Activated T-cell treated with anti-CD3 and anti-CD28 coated beads, Interleukin-2, amount 50 U/mL, for 24 hours (primary cell): ENCODE data around the gene RRAD.

Source experiments
- DNase-seq: peaks from one replicate; pipeline ENCODE4 v3.0.0-alpha.2; 2020
- H3K27ac Mint-ChIP-seq: 2 replicates; pipeline ENCODE4 v1.8.0; 2020; ENCODE audit warnings: mild to moderate bottlenecking, mixed read lengths
- H3K27me3 Mint-ChIP-seq: 2 replicates; pipeline ENCODE4 v1.8.0; 2020; ENCODE audit warnings: mixed read lengths
- H3K36me3 Mint-ChIP-seq: 2 replicates; pipeline ENCODE4 v1.8.0; 2020; ENCODE audit warnings: low read depth, mixed read lengths
- H3K4me1 Mint-ChIP-seq: 2 replicates; pipeline ENCODE4 v1.8.0; 2020; ENCODE audit warnings: low read depth, mixed read lengths
- H3K4me3 Mint-ChIP-seq: 2 replicates; pipeline ENCODE4 v1.8.0; 2020; ENCODE audit warnings: mild to moderate bottlenecking, moderate library complexity, mixed read lengths
- H3K9me3 Mint-ChIP-seq: 2 replicates; pipeline ENCODE4 v1.8.0; 2020; ENCODE audit warnings: mixed read lengths

Gene RRAD

DNA sequence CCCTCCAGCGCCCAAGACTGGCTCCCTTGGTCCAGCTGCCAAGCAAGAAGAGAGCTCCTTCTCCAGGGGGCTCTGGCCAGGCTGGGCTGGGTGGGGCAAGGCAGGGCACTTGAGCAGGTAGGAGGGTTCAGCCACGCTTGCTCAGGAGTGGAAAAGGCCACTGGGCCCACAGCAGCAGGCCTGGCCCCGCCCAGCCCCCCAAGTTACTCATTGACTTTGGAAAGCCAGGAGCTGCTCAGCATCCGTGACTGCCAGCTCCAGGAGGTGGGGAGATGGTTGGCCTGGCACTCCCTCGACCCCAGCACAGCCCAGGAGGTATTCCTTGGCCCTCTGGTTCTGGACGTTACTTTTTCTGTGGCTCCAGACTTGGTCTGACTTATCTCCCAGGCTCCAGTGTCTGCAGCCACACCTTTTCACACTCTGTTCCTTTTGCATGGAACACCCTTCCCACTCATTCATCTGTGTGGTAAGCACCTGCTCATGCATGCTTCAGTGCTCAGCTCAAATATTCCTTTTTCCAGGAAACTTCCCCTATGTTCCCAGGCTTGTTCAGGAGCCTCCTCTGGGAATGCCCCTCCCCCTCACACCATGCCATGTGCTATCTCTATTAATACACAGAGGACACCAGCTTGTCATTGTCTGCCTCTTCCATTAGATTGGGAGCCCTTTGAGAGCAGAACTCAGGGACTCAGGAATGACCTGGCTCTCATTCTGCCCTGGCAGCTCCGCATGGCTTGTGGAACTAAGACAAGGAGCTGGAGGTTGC, 6.3 kb downstream of the RRAD start, which contains the start of gene CDH16:
Gene CDH16 (minus strand): TSS at position 83 of the 766 bp plus-strand sequence. CDS start 820 bp downstream, outside the sequence.
- H3K27me3 Mint-ChIP-seq: peaks cover 31% of the 10 kb centered on the region
- no peaks in the 10 kb centered on the region for H3K36me3 Mint-ChIP-seq
- no peaks in the 10 kb centered on the region for H3K9me3 Mint-ChIP-seq
- no peaks in the 10 kb centered on the region for H3K4me1 Mint-ChIP-seq
- H3K27ac Mint-ChIP-seq: no peak within 1 kb of the TSS
- DNase-seq: no peak
- H3K4me3 Mint-ChIP-seq: no peak within 1 kb of the TSS

DNA sequence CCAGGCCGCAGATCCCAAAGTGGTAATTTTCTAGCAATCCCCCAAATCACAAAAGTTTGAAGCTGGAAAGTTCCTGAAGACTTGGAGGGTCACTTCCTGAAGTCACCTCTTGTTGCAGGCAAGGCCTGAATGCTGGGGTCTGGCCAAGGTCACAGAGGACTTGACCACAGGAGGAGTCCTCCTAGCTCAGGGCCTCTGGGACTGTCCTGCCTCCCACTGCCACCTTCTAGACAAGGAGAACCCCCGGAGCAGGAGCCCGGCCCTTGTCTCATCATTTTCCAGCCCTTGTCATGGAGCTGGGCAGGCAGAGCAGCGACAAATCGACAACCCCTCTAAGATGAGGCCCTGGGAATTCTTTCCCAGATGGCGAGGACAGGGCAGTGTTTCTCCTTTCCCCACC, 7.0 kb downstream of the RRAD start:
- DNase-seq: no peak
- Mint-ChIP-seq H3K27ac (no peak overlapping the region), H3K9me3 (no peaks in the 10 kb centered on the region), H3K4me3 (no peak overlapping the region), H3K4me1 (no peaks in the 10 kb centered on the region), H3K27me3 (peaks cover 25% of the 10 kb centered on the region), H3K36me3 (no peaks in the 10 kb centered on the region)

DNA sequence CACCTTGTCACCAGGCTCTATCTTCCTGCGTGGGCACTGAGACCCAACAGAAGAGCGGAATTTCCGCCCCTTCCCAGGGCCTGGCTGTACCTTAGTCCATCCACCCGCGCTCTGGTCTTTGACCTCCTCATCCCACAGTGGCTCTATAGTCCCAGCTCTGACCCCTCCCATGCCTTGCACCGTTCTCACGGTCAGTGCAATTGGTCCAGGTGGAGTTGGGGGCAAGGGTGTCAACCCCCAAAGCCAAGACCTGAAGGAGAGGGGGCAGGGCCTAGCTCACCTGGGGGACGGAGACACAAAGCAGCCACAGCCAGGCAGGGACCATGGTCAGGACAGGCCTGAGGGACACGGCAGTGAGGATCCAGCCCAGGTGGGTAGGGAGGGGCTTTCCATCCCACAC, 7.6 kb downstream of the RRAD start:
- Mint-ChIP-seq H3K36me3 (no peaks in the 10 kb centered on the region), H3K4me1 (no peaks in the 10 kb centered on the region), H3K9me3 (no peaks in the 10 kb centered on the region), H3K27ac (no peak overlapping the region), H3K4me3 (no peak overlapping the region), H3K27me3 (peaks cover 19% of the 10 kb centered on the region)
- no peak for DNase-seq

DNA sequence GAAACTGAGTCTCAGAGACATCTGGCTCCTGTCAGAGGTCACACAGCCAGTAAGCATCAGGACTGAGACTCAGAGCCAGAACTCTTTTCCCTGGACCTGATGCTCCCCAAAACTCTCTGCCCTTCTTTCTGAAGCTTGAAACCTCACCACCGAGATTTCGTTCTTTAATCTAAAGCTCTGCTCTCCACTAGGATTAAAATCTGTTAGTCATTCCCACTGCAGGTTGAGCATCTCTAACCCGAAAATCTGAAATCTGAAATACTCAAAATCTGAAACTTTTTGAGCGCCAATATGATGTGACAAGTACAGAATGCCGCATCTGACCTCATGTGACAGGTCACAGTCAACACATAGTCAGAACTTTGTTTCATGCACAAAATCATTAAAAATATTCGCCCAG, 8.8 kb downstream of the RRAD start:
- Mint-ChIP-seq H3K27ac (no peak overlapping the region), H3K9me3 (no peaks in the 10 kb centered on the region), H3K36me3 (no peaks in the 10 kb centered on the region), H3K27me3 (peaks cover 14% of the 10 kb centered on the region), H3K4me1 (no peaks in the 10 kb centered on the region), H3K4me3 (no peak overlapping the region)
- no peak for DNase-seq

DNA sequence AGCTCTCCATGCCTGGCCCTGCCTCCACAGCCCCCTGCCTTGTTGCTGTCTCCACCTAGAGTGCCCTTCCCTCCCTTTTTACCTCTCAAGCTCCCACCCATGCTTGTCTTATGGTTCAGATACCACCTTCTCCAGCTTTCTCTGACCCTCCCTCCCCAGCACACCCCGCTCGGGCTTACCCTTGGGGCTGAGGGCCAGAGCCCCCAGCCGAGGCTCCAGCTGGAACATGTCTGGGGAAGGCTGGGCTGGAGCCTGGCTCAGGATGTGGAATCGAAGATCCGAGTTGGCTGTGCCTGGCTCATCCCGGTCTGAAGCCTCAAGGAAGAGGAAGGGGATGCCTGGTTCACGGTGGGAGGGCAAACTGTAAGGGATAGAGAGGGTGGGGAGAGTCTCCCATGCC, 10.3 kb downstream of the RRAD start:
- Mint-ChIP-seq H3K27ac (no peak overlapping the region), H3K27me3 (peaks cover 4% of the 10 kb centered on the region), H3K9me3 (no peaks in the 10 kb centered on the region), H3K4me3 (no peak overlapping the region), H3K4me1 (no peaks in the 10 kb centered on the region), H3K36me3 (no peaks in the 10 kb centered on the region)
- DNase-seq: no peak

DNA sequence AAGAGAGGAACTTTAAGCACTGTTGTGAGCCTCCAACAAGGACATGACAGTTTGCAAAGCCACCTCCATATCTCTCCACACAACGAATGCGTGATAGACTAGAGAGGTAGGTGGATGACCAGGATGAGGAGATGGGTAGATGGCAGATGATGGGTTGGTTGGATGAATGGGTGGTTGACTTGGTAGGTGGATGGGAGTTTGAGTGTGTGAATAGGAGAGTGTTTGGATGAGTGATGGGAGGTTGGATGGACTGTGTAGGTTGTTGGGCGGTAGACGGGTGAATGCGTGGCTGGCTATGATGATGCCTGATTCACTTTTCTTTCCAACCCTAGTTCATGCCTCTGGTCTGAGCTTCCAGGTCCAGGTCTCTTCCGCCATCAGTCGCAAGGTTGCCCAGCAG, 10.8 kb downstream of the RRAD start:
- no peaks in the 10 kb centered on the region for H3K4me1 Mint-ChIP-seq
- no peak for DNase-seq
- no peaks in the 10 kb centered on the region for H3K9me3 Mint-ChIP-seq
- peaks cover 4% of the 10 kb centered on the region for H3K27me3 Mint-ChIP-seq
- no peak overlapping the region for H3K4me3 Mint-ChIP-seq
- H3K27ac Mint-ChIP-seq: no peak overlapping the region
- no peaks in the 10 kb centered on the region for H3K36me3 Mint-ChIP-seq

DNA sequence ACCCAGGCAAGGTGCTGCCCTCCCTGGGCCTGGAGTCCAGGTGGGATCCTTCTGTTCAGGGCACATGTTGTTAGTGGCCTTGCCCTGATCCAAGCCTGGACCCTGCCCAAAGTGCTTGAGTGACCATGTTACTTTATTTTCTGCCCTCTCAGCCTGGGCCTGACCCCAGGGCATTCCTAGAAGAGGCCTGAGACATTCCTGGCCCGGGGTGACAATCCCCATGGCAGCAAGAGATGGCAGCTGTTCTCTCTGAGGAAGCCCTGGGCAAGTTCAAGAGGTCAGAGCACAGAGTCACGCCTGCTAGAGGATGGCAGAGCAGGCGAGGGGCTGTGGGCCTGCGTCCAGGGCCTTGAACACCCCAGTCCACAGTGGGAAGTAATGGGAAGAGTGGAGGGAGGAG, 11.6 kb downstream of the RRAD start:
- Mint-ChIP-seq H3K4me1 (no peaks in the 10 kb centered on the region), H3K27ac (no peak overlapping the region), H3K36me3 (no peaks in the 10 kb centered on the region), H3K27me3 (no peaks in the 10 kb centered on the region), H3K4me3 (no peak overlapping the region), H3K9me3 (no peaks in the 10 kb centered on the region)
- no peak for DNase-seq

DNA sequence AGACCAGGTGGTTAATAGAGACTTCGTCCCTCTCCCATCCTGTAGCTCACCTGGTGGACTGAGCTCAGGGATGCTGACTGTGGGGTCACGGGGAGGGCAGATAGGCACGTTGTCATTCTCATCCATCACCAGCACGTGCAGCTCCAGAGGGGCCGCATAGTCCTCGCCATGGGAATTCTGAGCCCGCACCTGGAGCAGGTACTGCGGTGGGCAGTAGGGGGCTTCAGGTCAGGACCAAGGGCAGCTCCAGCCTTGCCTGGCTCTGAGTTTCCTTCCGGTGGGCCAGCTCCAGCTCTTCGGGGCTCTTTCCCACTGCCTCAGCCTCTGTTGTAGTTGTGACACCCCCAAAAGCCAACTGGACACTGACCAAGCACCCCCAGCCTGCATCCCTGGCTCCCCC, 12.3 kb downstream of the RRAD start:
- Mint-ChIP-seq H3K4me1 (no peaks in the 10 kb centered on the region), H3K36me3 (no peaks in the 10 kb centered on the region), H3K27ac (no peak overlapping the region), H3K4me3 (no peak overlapping the region), H3K27me3 (no peaks in the 10 kb centered on the region), H3K9me3 (no peaks in the 10 kb centered on the region)
- no peak for DNase-seq

DNA sequence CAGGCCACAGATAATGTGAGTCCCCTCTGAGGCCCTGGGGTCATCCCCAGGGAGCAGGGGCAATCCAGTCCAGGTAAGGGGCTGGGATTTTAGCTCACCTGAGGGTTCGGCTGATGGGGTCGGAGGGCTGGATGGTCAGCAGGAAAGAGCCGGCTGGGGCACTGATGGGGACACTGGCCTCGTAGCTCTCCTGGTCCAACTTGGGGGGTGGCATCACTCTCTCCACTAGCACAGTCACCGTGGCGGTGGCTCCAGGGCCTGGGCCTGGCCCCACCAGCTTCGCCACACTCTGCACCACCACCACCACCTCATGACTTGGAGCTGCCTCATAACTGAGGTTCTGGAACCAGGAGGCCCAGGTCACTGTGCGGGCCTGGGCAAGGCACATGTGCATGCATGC, 13.5 kb downstream of the RRAD start:
- H3K4me1 Mint-ChIP-seq: no peaks in the 10 kb centered on the region
- H3K4me3 Mint-ChIP-seq: no peak overlapping the region
- H3K9me3 Mint-ChIP-seq: no peaks in the 10 kb centered on the region

DNA sequence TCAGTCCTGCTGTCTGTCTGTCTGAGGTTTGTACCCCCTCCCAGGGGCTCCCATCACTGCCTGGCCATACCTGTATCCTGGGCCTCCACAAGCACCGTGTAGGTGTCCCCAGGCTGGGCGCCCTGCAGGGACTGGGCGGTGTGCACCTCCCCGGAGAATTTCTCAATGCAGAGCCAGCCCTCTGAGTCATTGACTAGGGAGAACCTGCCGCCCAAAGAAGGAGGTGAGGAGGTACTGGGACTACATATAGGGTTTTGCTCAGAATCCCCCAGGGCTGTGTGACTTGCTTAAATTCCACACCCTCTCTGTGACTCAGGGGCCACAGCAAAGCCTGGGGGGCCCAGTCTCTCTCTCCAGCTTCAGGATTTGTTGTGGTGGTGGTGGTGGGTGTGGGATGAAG, 14.2 kb downstream of the RRAD start:
- no peak overlapping the region for H3K4me3 Mint-ChIP-seq
- no peaks in the 10 kb centered on the region for H3K9me3 Mint-ChIP-seq
- peaks cover 2% of the 10 kb centered on the region for H3K4me1 Mint-ChIP-seq
- H3K27ac Mint-ChIP-seq: no peak overlapping the region
- no peak for DNase-seq
- no peaks in the 10 kb centered on the region for H3K27me3 Mint-ChIP-seq
- no peaks in the 10 kb centered on the region for H3K36me3 Mint-ChIP-seq

More for the DNA sequence above, 13.5 kb downstream of the RRAD start:
- Mint-ChIP-seq H3K27ac (no peak overlapping the region), H3K27me3 (no peaks in the 10 kb centered on the region), H3K36me3 (no peaks in the 10 kb centered on the region)
- DNase-seq: no peak

DNA sequence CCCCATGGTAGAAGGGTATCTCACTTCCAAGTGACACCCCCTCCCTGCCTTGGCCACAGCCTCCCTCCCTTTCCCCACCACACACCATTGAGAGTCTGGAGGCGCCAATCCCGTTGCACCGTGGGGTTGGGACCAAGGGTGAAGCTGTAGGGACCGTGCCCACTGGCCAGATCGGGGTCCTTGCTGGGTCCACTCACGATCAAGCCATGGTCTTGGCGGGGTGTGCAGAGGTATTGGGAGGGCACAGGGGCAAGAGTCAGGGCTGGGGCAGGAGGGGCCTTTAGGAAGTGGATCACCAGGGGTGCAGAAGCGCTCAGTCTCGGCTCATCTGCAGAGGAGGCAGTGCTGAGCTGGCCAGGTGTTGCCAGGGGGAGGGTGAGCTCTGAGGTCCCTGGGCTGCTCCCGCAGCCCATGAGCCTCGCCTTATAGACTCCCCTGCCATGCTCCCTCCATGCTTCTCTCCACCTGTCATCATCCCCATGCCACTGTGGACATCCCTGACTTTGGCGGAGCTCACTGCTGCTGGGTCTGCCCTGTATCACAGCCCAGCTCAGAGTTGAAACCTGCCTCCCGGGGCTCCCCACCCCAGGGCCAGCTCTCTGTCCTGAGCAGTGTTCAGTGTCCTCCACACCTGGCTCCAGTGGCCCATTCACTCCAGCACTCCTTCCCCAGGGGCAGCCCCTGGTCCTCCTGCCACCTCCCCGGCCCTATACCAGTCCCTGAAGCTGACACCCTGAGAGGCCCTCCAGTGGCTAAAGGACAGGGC, 15.0 kb downstream of the RRAD start:
- H3K4me1 Mint-ChIP-seq: peaks cover 6% of the 10 kb centered on the region
- H3K27me3 Mint-ChIP-seq: no peaks in the 10 kb centered on the region
- no peak overlapping the region for H3K4me3 Mint-ChIP-seq
- H3K9me3 Mint-ChIP-seq: no peaks in the 10 kb centered on the region
- H3K27ac Mint-ChIP-seq: no peak overlapping the region
- no peak for DNase-seq
- no peaks in the 10 kb centered on the region for H3K36me3 Mint-ChIP-seq

DNA sequence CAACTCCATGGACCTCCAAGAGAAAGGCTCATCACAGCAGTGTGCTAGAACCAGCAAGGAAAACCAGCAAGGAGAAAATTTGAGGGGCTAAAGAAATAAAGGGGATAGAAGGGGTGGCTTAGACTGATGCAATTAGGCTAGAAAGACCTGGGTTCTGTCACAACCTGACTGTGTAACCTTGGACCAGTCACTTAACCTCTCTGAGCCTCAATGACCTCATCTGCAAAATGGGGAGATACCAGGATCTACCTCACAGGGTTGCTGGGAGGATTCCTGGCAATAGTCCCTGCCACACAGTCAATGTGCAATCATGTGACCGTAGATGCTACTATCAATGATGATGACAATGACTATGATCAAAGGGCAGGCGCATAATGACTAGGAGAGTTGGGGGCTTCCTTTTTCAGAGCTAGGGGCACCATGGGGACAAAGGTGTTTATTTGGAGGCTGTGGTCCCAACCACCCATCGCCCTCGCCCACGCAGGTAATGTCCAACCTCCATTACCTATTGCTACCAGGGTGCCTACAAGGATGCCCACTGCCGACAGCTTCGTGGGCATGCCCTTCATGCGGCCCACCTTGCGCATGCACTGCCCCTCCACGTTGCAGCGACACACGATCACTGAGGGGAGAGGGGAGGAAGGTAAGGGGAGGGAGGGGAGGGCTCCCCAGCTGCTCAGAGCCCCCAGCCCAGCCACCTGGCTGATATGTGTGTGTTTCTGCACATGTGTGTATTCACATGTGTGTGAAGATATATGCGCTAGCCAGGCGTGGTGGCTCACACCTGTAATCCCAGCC, 16.4 kb downstream of the RRAD start:
- Mint-ChIP-seq H3K4me3 (no peak overlapping the region), H3K36me3 (no peaks in the 10 kb centered on the region), H3K27ac (no peak overlapping the region), H3K4me1 (peaks cover 6% of the 10 kb centered on the region), H3K9me3 (no peaks in the 10 kb centered on the region), H3K27me3 (no peaks in the 10 kb centered on the region)
- no peak for DNase-seq

DNA sequence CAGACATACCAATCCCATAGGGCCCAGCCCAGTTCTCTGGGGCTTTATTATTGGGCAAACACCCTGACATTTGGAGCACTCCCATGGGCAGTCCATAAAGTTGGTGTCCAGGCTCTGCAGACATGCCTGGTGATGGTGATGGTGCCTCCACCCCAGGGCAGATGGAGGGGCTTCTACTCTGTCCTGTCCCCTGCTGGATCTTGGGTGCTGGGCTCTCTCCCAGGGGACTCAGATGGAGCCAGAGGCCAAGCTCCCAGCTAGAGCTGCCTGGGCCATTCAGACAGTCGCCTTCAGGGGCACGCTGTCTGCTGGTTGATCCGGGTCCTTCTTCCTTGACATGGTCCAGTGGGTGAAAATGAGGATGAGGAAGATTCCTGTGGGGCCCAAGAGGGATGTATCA, 17.2 kb downstream of the RRAD start:
- H3K27me3 Mint-ChIP-seq: no peaks in the 10 kb centered on the region
- H3K36me3 Mint-ChIP-seq: no peaks in the 10 kb centered on the region
- H3K4me1 Mint-ChIP-seq: peaks cover 6% of the 10 kb centered on the region
- H3K27ac Mint-ChIP-seq: no peak overlapping the region
- no peaks in the 10 kb centered on the region for H3K9me3 Mint-ChIP-seq
- no peak overlapping the region for H3K4me3 Mint-ChIP-seq
- DNase-seq: no peak

DNA sequence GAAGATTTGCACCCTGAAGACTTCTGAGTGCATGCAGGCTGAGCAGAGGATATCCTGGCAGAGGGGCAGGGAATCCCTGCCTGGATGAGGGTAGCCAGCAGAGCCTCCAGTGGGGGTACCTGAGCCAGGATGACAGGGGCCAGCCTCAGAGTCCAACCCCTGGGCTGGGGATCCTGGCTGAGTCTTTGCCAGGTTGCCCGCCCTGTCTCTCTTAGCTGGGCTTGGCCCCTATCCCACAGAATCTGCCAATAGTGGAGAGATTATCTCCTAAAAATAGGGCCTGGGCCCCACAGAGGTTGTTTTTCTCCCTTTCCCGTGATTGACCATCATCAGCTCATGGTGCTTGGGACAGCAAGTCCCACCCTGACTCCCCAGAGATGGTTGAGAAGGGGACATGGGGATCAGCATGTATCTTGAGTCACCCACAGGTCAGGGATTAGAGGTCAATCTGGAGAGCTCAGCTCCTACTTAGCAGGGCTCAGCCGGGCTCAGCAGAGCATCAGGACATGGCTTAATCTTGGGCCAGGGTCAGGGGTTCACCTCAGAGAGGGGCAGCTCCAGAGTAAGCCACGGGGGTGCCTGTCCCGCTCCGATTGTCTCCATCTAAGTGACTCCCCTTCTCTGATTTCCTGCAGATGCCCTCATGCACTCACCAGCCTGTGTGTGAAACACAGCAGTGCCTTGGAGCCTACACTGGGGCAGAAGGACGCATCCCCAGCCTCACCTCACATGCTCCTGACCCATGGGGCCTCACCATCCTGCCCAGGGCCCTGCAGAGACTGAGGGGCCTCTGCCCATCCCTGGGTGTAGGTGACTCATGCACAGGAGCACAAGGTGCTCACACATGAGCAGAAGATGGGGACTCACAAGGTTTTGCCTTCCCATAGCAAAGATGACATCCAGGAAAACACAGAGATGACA, 18.2 kb downstream of the RRAD start:
- no peak for DNase-seq
- Mint-ChIP-seq H3K9me3 (no peaks in the 10 kb centered on the region), H3K4me1 (peaks cover 6% of the 10 kb centered on the region), H3K36me3 (no peaks in the 10 kb centered on the region), H3K27me3 (no peaks in the 10 kb centered on the region), H3K4me3 (no peak overlapping the region), H3K27ac (no peak overlapping the region)
